OCI-LY1 (cell line): ENCODE data around the gene GRM7.

Experiments used
- EZH2 ChIP-seq: fragments of 200-600 bp; sonication (generic), shearing (Covaris generic); IDR thresholded peaks from 2 replicates; pipeline ENCODE4 v1.8.0; 2017; ENCODE audit warnings: borderline replicate concordance, mixed run types, mild to moderate bottlenecking, antibody characterized with exemption, low read length, moderate library complexity, mixed read lengths
- TF ChIP-seq, protein P1 (sequence below): fragments of 200-600 bp; sonication (generic), shearing (Covaris generic); IDR thresholded peaks from 2 replicates; pipeline ENCODE4 v1.5.1; 2017; ENCODE audit warnings: mild to moderate bottlenecking, antibody characterized with exemption, low read length, moderate library complexity, mixed read lengths

DNA sequence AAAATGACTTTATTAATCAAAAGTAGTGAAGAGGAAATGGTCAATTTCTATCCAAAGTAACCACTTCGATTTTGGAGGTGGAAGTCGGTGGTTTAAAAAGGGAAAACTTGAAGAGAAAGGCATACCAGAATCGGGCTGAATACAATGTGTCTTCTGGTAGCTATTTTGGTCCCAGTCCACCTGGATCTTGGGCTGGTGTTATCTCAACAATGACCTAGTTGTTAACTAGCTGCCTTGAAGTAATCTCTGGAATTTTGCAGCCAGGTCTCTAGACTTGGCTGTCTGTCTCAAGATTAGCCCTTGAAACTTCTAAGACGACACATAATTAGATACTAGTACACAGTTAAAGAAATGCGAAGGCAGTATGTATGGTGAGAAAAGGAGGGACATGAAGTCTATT lies 409.8 kb downstream of the GRM7 start:
- TF ChIP-seq, protein P1, sequence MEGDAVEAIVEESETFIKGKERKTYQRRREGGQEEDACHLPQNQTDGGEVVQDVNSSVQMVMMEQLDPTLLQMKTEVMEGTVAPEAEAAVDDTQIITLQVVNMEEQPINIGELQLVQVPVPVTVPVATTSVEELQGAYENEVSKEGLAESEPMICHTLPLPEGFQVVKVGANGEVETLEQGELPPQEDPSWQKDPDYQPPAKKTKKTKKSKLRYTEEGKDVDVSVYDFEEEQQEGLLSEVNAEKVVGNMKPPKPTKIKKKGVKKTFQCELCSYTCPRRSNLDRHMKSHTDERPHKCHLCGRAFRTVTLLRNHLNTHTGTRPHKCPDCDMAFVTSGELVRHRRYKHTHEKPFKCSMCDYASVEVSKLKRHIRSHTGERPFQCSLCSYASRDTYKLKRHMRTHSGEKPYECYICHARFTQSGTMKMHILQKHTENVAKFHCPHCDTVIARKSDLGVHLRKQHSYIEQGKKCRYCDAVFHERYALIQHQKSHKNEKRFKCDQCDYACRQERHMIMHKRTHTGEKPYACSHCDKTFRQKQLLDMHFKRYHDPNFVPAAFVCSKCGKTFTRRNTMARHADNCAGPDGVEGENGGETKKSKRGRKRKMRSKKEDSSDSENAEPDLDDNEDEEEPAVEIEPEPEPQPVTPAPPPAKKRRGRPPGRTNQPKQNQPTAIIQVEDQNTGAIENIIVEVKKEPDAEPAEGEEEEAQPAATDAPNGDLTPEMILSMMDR = no peak
- TF ChIP-seq EZH2 = no peak
